ENCODE data around the gene MRPS30. TPM values are rescaled to one million over a fixed set of nuclear protein-coding genes. Genes with fewer than 3 reads are reported as not detected.
"Not testable (repeated sequence)": the region's sequence is repeated elsewhere in the genome, so short reads cannot be mapped to it uniquely, and the experiment has no call there.

Gene MRPS30
- total RNA-seq: 48.0 and 66.1 TPM in 2 replicates

DNA sequence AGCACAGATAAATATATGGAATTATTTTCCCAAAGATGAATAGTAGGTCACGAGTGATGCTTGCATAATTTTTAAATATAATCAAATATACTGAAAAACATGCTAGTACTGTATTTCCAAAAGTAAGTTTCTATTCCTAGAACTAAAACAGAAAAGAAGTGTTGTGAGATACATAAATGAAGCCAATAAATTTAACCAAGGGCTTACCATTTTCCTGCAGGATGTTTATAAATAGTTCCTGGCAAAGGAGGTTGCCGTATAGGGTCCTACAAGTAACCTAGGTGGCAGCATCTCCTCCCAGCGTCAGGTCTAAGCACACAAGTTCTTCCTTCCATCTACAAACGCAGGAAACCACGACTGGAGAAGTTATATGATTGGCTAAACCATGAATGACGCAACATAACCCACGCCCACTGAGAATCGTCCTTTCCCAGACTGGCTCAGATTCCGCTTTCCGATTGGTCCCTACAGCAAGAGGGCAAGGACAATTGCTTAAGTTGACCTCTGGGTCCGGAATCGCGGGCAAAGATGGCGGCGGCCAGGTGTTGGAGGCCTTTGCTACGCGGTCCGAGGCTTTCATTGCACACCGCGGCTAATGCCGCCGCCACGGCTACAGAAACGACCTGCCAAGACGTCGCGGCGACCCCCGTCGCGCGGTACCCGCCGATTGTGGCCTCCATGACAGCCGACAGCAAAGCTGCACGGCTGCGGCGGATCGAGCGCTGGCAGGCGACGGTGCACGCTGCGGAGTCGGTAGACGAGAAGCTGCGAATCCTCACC, at the start of gene MRPS30:
Gene MRPS30 (plus strand): TSS at position 513 of the 780 bp plus-strand sequence. CDS start 16 bp downstream, at position 529.
- TF ChIP-seq, protein P1, sequence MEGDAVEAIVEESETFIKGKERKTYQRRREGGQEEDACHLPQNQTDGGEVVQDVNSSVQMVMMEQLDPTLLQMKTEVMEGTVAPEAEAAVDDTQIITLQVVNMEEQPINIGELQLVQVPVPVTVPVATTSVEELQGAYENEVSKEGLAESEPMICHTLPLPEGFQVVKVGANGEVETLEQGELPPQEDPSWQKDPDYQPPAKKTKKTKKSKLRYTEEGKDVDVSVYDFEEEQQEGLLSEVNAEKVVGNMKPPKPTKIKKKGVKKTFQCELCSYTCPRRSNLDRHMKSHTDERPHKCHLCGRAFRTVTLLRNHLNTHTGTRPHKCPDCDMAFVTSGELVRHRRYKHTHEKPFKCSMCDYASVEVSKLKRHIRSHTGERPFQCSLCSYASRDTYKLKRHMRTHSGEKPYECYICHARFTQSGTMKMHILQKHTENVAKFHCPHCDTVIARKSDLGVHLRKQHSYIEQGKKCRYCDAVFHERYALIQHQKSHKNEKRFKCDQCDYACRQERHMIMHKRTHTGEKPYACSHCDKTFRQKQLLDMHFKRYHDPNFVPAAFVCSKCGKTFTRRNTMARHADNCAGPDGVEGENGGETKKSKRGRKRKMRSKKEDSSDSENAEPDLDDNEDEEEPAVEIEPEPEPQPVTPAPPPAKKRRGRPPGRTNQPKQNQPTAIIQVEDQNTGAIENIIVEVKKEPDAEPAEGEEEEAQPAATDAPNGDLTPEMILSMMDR (IDR thresholded peaks at IDR 0.05; ENCODE audit: insufficient read depth, low read depth, low read length): peak; percentile 44
- H3K4me3 ChIP-seq (ENCODE audit: low read depth, low read length): peak within 1 kb of the TSS; percentile 85
- DNase-seq (ENCODE audit: low read depth): peak; percentile 99

DNA sequence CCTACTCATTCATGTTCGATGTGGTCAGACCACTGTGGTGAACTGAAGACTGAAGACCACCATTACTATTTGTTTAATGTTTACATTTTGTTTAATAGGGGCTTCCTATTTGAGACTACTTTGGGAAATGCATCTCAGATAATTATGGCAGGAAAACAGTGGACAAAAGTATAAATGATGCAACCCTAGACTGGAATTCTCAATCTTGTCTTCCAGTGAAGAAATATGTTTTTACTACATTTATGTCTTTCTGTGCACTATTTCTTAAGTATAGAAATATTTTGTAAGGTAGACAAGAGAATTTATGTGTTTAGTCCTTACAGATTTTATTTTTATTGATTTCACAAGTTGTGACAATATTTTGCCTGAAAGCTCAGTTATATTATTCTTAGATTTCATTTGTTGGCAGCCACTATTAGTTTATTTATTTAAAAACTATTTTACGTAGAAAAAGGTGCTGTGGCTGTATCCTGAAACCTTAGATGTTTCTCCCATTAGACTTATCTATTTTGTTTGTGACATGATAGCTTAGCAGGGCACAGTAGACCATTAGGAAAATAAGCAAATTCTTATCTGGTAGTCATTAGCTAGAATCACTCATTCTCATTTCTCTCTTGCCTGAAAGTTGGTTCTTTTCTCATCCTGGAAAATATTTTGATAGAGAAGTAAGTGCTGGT, 39.4 kb upstream of the MRPS30 start:
- TF ChIP-seq, protein P1 (IDR thresholded peaks at IDR 0.05; ENCODE audit: insufficient read depth, low read depth, low read length): no peak
- H3K4me3 ChIP-seq (ENCODE audit: low read depth, low read length): no peak overlapping the region
- DNase-seq (ENCODE audit: low read depth): no peak

DNA sequence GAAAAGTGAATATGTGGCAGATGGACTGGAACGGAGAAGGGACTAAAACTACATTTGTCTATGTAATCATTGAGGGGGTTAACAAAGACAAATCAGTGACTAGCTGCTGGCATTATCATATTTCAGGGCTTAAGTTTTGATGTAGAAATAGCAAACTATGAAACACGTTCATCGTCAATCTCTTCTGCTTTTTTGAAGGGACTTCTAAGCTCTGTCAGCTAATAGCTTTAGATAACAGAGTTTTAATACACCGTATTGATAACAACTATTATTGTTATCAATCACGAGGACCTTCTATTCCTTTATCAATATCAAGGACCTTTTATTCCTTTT, 38.9 kb upstream of the MRPS30 start:
- no peak for DNase-seq (ENCODE audit: low read depth)
- TF ChIP-seq, protein P1 (IDR thresholded peaks at IDR 0.05; ENCODE audit: insufficient read depth, low read depth, low read length): no peak
- H3K4me3 ChIP-seq (ENCODE audit: low read depth, low read length): no peak overlapping the region

DNA sequence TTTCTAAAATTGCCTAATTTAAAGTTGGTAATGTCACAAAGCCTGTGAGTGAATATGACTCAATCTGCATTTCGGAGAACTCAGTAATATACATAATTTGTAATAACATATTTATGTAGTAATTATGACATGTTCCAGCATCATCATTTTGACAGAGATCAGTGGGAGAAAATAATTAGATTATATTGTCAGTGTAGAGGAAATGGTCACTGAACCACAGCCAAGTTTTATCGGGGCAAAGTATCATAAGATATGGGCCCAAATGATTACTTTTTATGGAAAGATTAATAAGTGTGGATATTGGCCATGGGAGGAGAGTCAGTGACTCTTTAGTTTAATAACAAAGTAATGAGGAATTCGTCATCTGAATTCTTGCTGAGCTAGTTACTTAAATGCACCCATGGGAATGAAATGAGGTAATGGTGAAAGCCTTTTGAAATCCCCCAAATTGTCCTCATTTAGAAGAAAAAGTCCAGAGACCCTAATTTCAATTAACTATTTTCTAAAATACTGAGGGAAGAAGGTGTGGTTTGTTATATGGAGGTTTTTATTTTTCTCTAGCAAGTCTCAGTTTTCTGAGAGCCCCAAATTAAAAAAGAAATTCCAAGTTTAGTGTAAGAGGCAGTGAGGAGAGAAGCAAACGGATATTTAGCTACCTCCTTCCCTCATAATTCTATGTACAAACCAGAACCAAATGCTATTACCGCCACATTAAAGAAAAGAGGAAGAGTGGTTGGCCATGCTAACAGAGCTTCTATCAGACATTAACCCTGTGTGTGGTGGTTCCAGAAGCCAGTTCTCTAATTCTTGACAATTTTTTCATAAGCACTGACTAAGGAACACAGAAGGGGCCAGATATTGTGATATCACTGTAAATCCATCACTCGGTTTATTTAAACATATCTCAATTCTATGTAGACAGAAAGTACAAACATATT, 37.7 kb upstream of the MRPS30 start:
- no peak overlapping the region for H3K4me3 ChIP-seq (ENCODE audit: low read depth, low read length)
- no peak for DNase-seq (ENCODE audit: low read depth)
- TF ChIP-seq, protein P1 (IDR thresholded peaks at IDR 0.05; ENCODE audit: insufficient read depth, low read depth, low read length): no peak

DNA sequence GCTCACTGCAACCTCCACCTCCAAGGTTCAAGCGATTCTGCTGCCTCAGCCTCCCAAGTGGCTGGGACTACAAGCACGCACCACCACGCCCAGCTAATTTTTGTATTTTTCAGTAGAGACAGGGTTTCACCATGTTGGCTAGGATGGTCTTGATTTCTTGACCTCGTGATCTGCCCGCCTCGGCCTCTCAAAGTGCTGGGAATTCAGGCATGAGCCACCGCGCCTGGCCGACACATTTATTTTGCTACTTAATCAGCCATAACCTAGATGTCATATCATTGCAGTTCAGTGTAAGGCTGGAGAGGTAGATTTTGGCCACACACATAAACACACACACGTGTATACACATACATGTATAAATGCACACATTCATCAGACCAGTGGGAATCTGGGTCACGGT, 36.4 kb upstream of the MRPS30 start:
- not testable (repeated sequence) for H3K4me3 ChIP-seq (ENCODE audit: low read depth, low read length); DNase-seq (ENCODE audit: low read depth)

DNA sequence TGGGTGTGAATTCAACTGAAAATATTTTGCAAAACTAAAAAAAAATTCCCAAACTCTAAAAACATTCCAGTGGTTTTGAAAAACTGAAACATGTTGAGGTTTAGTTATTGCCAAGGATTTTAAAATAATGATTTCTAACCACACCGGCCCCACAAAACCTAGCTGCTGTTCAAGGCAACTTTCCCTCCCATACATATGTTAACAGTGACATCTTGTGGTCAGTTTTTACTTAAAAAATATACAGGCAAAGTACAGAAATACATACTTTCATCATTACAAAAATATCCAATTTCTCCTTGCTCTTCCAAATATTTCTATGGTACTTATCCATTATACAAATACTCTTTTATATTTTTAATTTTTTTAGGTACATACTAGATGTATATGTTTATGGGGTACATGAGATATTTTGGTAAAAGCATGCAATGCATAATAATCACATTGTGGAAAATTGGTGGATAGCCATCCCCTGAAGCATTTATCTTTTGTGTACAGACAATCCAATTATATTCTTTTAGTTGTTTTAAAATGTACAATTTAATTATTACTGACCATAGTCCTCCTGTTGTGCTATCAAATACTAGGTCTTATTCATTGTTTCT, 34.4 kb upstream of the MRPS30 start:
- TF ChIP-seq, protein P1 (IDR thresholded peaks at IDR 0.05; ENCODE audit: insufficient read depth, low read depth, low read length): peak; percentile 55
- H3K4me3 ChIP-seq (ENCODE audit: low read depth, low read length): no peak overlapping the region
- peak; percentile 65 for DNase-seq (ENCODE audit: low read depth)

Measured in fibroblast of villous mesenchyme (primary cell).